ENCODE results near the gene PSENEN.

- TF ChIP-seq CTCF (IDR thresholded peaks at IDR 0.05 in 2 of 3, conservative IDR thresholded peaks at IDR 0.05 in 1 of 3; ENCODE audit: insufficient read depth in 2 of 3, low read depth in 1 of 3, low read length in 3 of 3) (no peak), TARDBP (IDR thresholded peaks at IDR 0.05) (no peak), EGR1 (conservative IDR thresholded peaks at IDR 0.05) (no peak), GTF2F1 (IDR thresholded peaks at IDR 0.05; ENCODE audit: low read depth, low read length) (no peak), TAF1 (IDR thresholded peaks at IDR 0.05; ENCODE audit: control insufficient read depth, extremely low read depth, insufficient read depth, low read length, severe bottlenecking) (no peak), TEAD4 (IDR thresholded peaks at IDR 0.05; ENCODE audit: low read length) (no peak), TEAD4 (CRISPR knock-in tag; IDR thresholded peaks at IDR 0.05; ENCODE audit: borderline replicate concordance) (no peak), ZNF23 (CRISPR knock-in tag; IDR thresholded peaks at IDR 0.05) (no peak), EZH2 (IDR thresholded peaks at IDR 0.05; ENCODE audit: borderline replicate concordance, low read depth, low read length) (no peak), ZNF124 (CRISPR knock-in tag; IDR thresholded peaks at IDR 0.05) (no peak), ASH1L (IDR thresholded peaks at IDR 0.05; ENCODE audit: borderline replicate concordance, low read depth, partially characterized antibody) (no peak)
Measured at GRCh38 chr19:35739275-35740107, 6.0 kb upstream of the PSENEN start.
